BJ (cell line): ENCODE results near the gene GRK3. TPM values are rescaled to one million over a fixed set of nuclear protein-coding genes. Genes with fewer than 3 reads are reported as not detected.

Experiments used
- CTCF ChIA-PET: fragments of 350-600 bp; formaldehyde crosslinking; extraction: SDS; loops from one replicate; lab custom pipeline; 2021; ENCODE audit warnings: antibody characterized with exemption, inconsistent platforms; lab: Yijun Ruan, JAX
- POLR2A ChIA-PET: fragments of 300-600 bp; sonication (Branson Sonifier 250); formaldehyde crosslinking; extraction: SDS; loops from one replicate; lab custom pipeline; 2021; ENCODE audit warnings: antibody characterized with exemption; lab: Charles Lee
- DNase-seq: peaks from one replicate; pipeline ENCODE4 v3.0.0-alpha.2; 2011; ENCODE audit warnings: low read depth
- H3K27me3 ChIP-seq: 2 replicates; pipeline ENCODE4 v1.6.0; 2011; ENCODE audit warnings: low read length; ENCODE audit not compliant: control insufficient read depth, insufficient read depth
- H3K36me3 ChIP-seq: 2 replicates; pipeline ENCODE4 v1.5.1; 2011; ENCODE audit warnings: low read length; ENCODE audit not compliant: control insufficient read depth, insufficient read depth
- H3K4me3 ChIP-seq: 2 replicates; pipeline ENCODE4 v1.5.1; 2011; ENCODE audit warnings: low read depth, mild to moderate bottlenecking, control low read depth, low read length
- CTCF ChIP-seq: IDR thresholded peaks from 2 replicates; pipeline ENCODE4 v1.5.1; 2011; ENCODE audit warnings: low read depth, mild to moderate bottlenecking, control low read depth, inconsistent platforms, low read length, moderate library complexity; ENCODE audit not compliant: insufficient read depth
- polyA plus RNA-seq: library from polyadenylated mRNA; depleted of rRNA; stranded (reverse); fragments of >200 nt; gene quantifications from 2 replicates; pipeline ENCODE4 v1.2.3, GENCODE V29; 2011

Gene GRK3
- polyA plus RNA-seq, 1 experiment: 0.72 TPM

- no peak for DNase-seq
- Histone ChIP-seq H3K27me3 (no peaks in the 10 kb centered on the region), H3K4me3 (no peak overlapping the region), H3K36me3 (no peaks in the 10 kb centered on the region)
- no peak for TF ChIP-seq CTCF
- ChIA-PET POLR2A (no interaction called here), CTCF (no interaction called here)
These were observed 29.8 kb upstream of the GRK3 start for GRCh38 chr22:25534724-25535123.

GRCh38 chr22:25536589-25536988 is 27.9 kb upstream of the GRK3 start:
- Histone ChIP-seq H3K27me3 (no peaks in the 10 kb centered on the region), H3K36me3 (no peaks in the 10 kb centered on the region), H3K4me3 (no peak overlapping the region)
- DNase-seq: no peak
- ChIA-PET POLR2A (no interaction called here), CTCF (no interaction called here)
- no peak for TF ChIP-seq CTCF

- ChIA-PET POLR2A (no interaction called here), CTCF (interaction anchor here (1.1 kb wide), 1 partner anchor 233 kb away, joined by 3 read pairs; no protein-coding TSS in a partner anchor)
- TF ChIP-seq CTCF: no peak
- no peak for DNase-seq
- no peaks in the 10 kb centered on the region for H3K27me3 ChIP-seq
- no peaks in the 10 kb centered on the region for H3K36me3 ChIP-seq
- H3K4me3 ChIP-seq: no peak overlapping the region
These were observed 24.1 kb upstream of the GRK3 start for GRCh38 chr22:25540166-25540907.

- TF ChIP-seq CTCF: no peak
- ChIA-PET POLR2A (no interaction called here), CTCF (interaction anchor here (1.1 kb wide), 1 partner anchor 232 kb away, joined by 3 read pairs; no protein-coding TSS in a partner anchor)
- H3K4me3 ChIP-seq: no peak overlapping the region
- no peaks in the 10 kb centered on the region for H3K27me3 ChIP-seq
- H3K36me3 ChIP-seq: no peaks in the 10 kb centered on the region
- no peak for DNase-seq
These were observed 23.4 kb upstream of the GRK3 start for GRCh38 chr22:25540908-25541660.

- ChIA-PET POLR2A (no interaction called here), CTCF (interaction anchor here (1.0 kb wide), 1 partner anchor 30 kb away, joined by 3 read pairs; no protein-coding TSS in a partner anchor)
- Histone ChIP-seq H3K27me3 (no peaks in the 10 kb centered on the region), H3K4me3 (no peak overlapping the region), H3K36me3 (no peaks in the 10 kb centered on the region)
- DNase-seq: no peak
- no peak for TF ChIP-seq CTCF
These were observed 22.3 kb upstream of the GRK3 start for GRCh38 chr22:25542191-25542590.
